Activated T-helper 1 cell treated with anti-CD3 and anti-CD28 coated beads, Interleukin-2, amount 50 U/mL, for 16 hours (primary cell): ENCODE measurements around the gene SGSM1.

Experiments used
- DNase-seq, 2 donors: peaks; one replicate each; pipeline ENCODE4 v3.0.0-alpha.2; 2020; ENCODE audit warnings: low read depth in 1 of 2, low spot score in 1 of 2

The SGSM1 gene

GRCh38 chr22:24975813-24976341 lies 169.9 kb downstream of the SGSM1 start:
- DNase-seq = no peak

DNA sequence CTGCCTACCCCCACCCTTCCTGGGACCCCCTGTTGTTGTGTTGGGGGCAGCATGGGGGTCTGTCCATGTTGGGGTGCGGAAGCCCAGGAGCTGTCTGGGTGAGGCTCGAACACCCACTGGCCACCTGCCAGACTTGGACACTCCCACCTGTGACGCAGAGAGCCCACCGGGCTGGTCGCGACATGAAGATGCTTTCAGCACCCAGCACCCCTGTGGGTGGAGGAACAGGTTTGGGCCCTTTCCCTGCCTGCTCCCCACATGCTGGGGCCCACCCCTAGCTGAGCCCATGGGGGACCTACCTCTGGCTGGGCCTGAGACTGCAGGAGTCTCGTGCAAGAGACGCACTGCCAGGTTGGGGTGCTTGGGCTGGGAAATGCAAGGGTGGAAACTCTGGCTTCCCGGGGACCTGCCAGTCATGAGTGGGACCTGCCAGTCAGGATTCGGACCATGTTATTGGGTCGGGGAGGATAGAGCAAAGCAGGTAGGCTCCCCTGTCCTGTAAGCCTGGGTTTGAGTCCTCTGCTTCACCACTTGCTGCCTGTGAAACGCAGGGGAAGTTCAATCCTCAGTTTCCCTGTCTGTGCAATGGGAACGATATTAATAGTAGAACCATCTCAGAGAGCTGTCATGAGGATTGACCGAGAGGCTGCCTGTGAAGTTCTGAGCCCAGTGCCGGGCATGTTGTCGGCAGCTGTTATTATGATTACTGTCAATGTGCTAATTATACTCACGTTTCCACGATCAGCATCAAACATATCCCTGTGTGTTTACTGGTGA lies 170.6 kb downstream of the SGSM1 start:
- DNase-seq = no peak
